ENCODE measurements around the gene HPCA. TPM values are rescaled to one million over a fixed set of nuclear protein-coding genes. Genes with fewer than 3 reads are reported as not detected.
"Not testable (repeated sequence)": the region's sequence is repeated elsewhere in the genome, so short reads cannot be mapped to it uniquely, and the experiment has no call there.

Gene HPCA
- total RNA-seq, 2 experiments from 2014 or later = not detected

DNA sequence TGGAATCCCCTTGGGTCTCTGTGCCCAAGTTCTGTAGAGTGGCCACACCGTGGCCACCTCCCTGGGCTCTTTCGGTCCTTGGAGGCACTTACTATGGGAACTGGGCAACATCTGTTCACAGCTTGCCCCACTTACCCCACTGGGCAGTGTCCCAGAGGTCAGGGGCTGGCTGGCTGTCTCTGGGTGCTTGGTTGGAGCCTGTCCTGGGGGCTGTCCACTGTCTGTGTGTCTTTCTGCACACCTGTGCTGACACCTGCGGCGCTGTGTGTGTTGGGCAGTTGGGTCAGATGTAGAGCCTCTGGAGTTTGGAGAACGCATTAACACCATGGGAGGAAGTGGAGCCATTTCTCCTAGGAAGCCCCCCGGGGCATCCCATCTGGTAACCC, 16.2 kb downstream of the HPCA start:
- H3K4me1 Mint-ChIP-seq (ENCODE audit: low read depth) = peaks cover 4% of the 10 kb centered on the region
- H3K27ac Mint-ChIP-seq = no peak overlapping the region
- POLR2A ChIA-PET = no interaction called here
- H3K27me3 Mint-ChIP-seq = peaks cover 62% of the 10 kb centered on the region
- intact Hi-C loops (cut with DNase I, micrococcal nuclease) = no loop called here
- no peak for TF ChIP-seq CTCF (IDR thresholded peaks at IDR 0.05)
- H3K4me3 Mint-ChIP-seq = no peak overlapping the region
- no peaks in the 10 kb centered on the region for H3K9me3 Mint-ChIP-seq
- Histone ChIP-seq H3K27me3 (ENCODE audit: control insufficient read depth in 1 of 2, insufficient read depth in 2 of 2, low read length in 2 of 2) (peaks cover 31 to 38% of the 10 kb centered on the region in 2 experiments), H3K4me3 (ENCODE audit: low read length) (no peak overlapping the region), H3K4me1 (ENCODE audit: insufficient read depth, low read length) (peaks cover 12% of the 10 kb centered on the region), H3K36me3 (ENCODE audit: insufficient read depth, low read length) (no peaks in the 10 kb centered on the region), H3K9me3 (ENCODE audit: control insufficient read depth in 1 of 2, insufficient read depth in 1 of 2, low read length in 2 of 2) (peaks cover 0 to 12% of the 10 kb centered on the region in 2 experiments), H3K27ac (ENCODE audit: low read depth in 1 of 2, low read length in 2 of 2) (no peak overlapping the region)
- ATAC-seq (ENCODE audit: poor library complexity) (no peak), DNase-seq (no peak)
- H3K36me3 Mint-ChIP-seq (ENCODE audit: low read depth) = no peaks in the 10 kb centered on the region
- CTCF ChIA-PET = no interaction called here

DNA sequence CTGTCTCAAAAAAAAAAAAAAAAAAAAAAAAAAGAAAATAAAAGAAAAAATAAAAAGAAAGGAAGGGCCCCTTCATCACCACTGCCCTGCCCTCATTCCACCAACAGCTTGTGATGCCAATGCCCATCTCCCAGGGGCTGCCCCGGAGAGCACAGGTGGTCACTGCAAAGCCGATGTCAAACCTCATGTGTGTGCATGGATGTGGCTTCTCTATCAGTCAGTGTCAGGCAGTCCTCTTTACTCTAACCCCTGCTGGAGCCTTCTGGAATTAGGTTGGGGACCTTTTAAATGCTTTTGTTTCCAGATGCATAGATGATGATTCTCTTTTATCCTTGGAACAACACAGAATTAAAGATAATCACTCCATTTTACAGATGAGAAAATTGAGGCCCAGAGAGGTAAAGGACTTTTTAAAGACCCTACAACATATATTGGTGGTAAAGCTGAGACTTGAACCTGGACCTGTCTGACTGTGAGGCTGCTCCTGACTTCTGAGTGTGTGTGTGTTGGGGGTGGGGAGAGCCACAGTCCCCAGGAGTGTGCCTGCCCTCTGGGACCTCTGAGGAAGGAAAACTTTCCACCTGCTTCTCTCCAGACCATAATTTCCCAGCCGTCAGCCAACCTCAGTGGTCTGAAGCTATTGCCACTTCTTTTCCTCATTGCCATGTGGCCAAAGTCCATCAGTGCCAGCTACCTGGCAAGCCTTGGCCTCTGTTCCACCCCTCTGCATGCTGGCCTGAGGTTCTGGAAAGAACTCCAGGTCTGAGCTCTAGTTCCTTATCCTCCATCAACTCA, 17.9 kb downstream of the HPCA start:
- POLR2A ChIA-PET = no interaction called here
- intact Hi-C loops (cut with DNase I, micrococcal nuclease) = no loop called here
- CTCF ChIA-PET = interaction anchor here (0.6 kb wide), 1 partner anchor 929 kb away, joined by 3 read pairs; no protein-coding TSS in a partner anchor
- no peak for DNase-seq
- no peaks in the 10 kb centered on the region for H3K36me3 Mint-ChIP-seq (ENCODE audit: low read depth)
- H3K4me3 ChIP-seq (ENCODE audit: low read length) = no peak overlapping the region
- peaks cover 12% of the 10 kb centered on the region for H3K4me1 ChIP-seq (ENCODE audit: insufficient read depth, low read length)
- no peak overlapping the region for H3K4me3 Mint-ChIP-seq
- no peaks in the 10 kb centered on the region for H3K36me3 ChIP-seq (ENCODE audit: insufficient read depth, low read length)
- no peak overlapping the region for H3K27ac Mint-ChIP-seq
- H3K27me3 Mint-ChIP-seq = peaks cover 46% of the 10 kb centered on the region
- H3K9me3 Mint-ChIP-seq = no peaks in the 10 kb centered on the region
- ATAC-seq (ENCODE audit: poor library complexity) = no peak
- no peak overlapping the region for H3K27ac ChIP-seq (ENCODE audit: low read depth in 1 of 2, low read length in 2 of 2)
- H3K4me1 Mint-ChIP-seq (ENCODE audit: low read depth) = peaks cover 4% of the 10 kb centered on the region
- H3K27me3 ChIP-seq (ENCODE audit: control insufficient read depth in 1 of 2, insufficient read depth in 2 of 2, low read length in 2 of 2) = peaks cover 27 to 30% of the 10 kb centered on the region in 2 experiments
- H3K9me3 ChIP-seq (ENCODE audit: control insufficient read depth in 1 of 2, insufficient read depth in 1 of 2, low read length in 2 of 2) = peaks cover 0 to 12% of the 10 kb centered on the region in 2 experiments
- no peak for TF ChIP-seq CTCF (IDR thresholded peaks at IDR 0.05)

DNA sequence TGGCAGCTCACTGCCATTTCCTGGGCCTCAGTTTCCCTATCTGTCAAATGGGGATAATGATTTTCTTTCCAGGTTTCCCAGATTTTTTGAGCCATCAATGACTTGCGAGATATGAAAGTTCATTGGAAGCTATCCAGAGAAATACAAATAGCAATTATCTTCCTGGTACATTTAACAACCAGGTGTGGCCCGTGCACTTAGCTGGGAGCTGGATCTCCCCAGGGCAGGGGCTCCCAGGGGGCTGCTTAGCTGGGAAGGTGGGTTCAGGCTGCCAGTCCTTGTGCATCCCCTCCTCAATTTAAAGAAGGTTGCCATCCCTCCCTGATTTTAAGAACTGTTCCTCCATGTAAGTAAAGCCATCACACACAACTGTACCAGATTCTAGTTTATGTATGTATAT, 18.5 kb downstream of the HPCA start:
- H3K4me3 Mint-ChIP-seq = no peak overlapping the region
- H3K4me3 ChIP-seq (ENCODE audit: low read length) = no peak overlapping the region
- intact Hi-C loops (cut with DNase I, micrococcal nuclease) = no loop called here
- TF ChIP-seq CTCF (IDR thresholded peaks at IDR 0.05) = no peak
- ChIA-PET CTCF (interaction anchor here (0.6 kb wide), 1 partner anchor 929 kb away, joined by 3 read pairs; no protein-coding TSS in a partner anchor), POLR2A (no interaction called here)
- peaks cover 4% of the 10 kb centered on the region for H3K4me1 Mint-ChIP-seq (ENCODE audit: low read depth)
- DNase-seq (no peak), ATAC-seq (ENCODE audit: poor library complexity) (no peak)
- peaks cover 24 to 25% of the 10 kb centered on the region in 2 experiments for H3K27me3 ChIP-seq (ENCODE audit: control insufficient read depth in 1 of 2, insufficient read depth in 2 of 2, low read length in 2 of 2)
- peaks cover 0 to 12% of the 10 kb centered on the region in 2 experiments for H3K9me3 ChIP-seq (ENCODE audit: control insufficient read depth in 1 of 2, insufficient read depth in 1 of 2, low read length in 2 of 2)
- H3K9me3 Mint-ChIP-seq = no peaks in the 10 kb centered on the region
- peaks cover 12% of the 10 kb centered on the region for H3K4me1 ChIP-seq (ENCODE audit: insufficient read depth, low read length)
- no peaks in the 10 kb centered on the region for H3K36me3 Mint-ChIP-seq (ENCODE audit: low read depth)
- no peaks in the 10 kb centered on the region for H3K36me3 ChIP-seq (ENCODE audit: insufficient read depth, low read length)
- H3K27ac ChIP-seq (ENCODE audit: low read depth in 1 of 2, low read length in 2 of 2) = no peak overlapping the region
- H3K27ac Mint-ChIP-seq = no peak overlapping the region
- H3K27me3 Mint-ChIP-seq = peaks cover 42% of the 10 kb centered on the region

DNA sequence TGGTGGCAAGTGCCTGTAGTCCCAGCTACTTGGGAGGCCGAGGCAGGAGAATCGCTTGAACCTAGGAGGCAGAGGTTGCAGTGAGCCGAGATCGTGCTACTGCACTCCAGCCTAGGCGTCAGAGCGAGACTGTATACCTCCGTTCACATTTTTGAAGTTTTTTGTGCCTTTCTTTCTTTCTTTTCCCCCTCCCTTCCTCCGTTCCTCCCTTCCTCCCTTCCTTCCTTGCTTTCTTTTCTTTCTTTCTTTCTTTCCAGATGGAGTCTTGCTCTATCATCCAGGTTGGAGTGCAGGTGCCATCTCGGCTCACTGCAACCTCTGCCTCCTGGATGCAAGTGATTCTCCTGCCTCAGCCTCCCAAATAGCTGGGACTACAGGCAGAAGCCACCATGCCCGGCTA, 19.3 kb downstream of the HPCA start:
- H3K9me3 ChIP-seq (ENCODE audit: control insufficient read depth in 1 of 2, insufficient read depth in 1 of 2, low read length in 2 of 2); H3K4me1 ChIP-seq (ENCODE audit: insufficient read depth, low read length); DNase-seq; H3K4me3 ChIP-seq (ENCODE audit: low read length); ATAC-seq (ENCODE audit: poor library complexity); H3K27ac Mint-ChIP-seq; H3K36me3 Mint-ChIP-seq (ENCODE audit: low read depth); H3K36me3 ChIP-seq (ENCODE audit: insufficient read depth, low read length); H3K9me3 Mint-ChIP-seq; POLR2A ChIA-PET; H3K27ac ChIP-seq (ENCODE audit: low read depth in 1 of 2, low read length in 2 of 2); H3K4me1 Mint-ChIP-seq (ENCODE audit: low read depth); CTCF ChIA-PET; H3K4me3 Mint-ChIP-seq; intact Hi-C loops (cut with DNase I, micrococcal nuclease): not testable (repeated sequence)
- peaks cover 39% of the 10 kb centered on the region for H3K27me3 Mint-ChIP-seq
- peaks cover 16 to 17% of the 10 kb centered on the region in 2 experiments for H3K27me3 ChIP-seq (ENCODE audit: control insufficient read depth in 1 of 2, insufficient read depth in 2 of 2, low read length in 2 of 2)
